ENCODE results near the gene SCFD1. TPM values are rescaled to one million over a fixed set of nuclear protein-coding genes. Genes with fewer than 3 reads are reported as not detected.

The SCFD1 gene
- total and polyA plus RNA-seq, 2 donors (not counting 1 experiment from before 2014, with no cell fraction given): 110 to 129 TPM

DNA sequence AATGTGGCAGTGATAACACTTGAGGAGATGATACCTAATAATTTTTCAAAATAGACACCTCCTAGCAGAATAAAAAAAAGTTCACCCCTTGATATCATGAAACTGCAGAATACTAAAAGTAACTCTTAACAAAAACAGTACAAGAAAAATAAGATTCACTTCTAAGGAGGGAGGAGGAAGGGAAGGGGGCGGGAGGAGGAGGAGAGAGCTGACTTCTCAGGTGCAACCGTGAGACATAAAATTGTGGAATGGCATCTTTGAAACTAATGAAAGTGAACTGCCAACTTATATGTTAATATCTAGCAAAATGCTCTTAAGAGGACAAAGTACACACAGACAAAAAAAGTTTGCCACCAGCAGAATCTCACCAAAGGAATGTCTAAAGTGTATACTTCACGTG, 115.8 kb downstream of the SCFD1 start:
- H3K36me3 ChIP-seq (ENCODE audit: control insufficient read depth, insufficient read depth, low read length): no peaks in the 10 kb centered on the region
- TF ChIP-seq, protein P1, sequence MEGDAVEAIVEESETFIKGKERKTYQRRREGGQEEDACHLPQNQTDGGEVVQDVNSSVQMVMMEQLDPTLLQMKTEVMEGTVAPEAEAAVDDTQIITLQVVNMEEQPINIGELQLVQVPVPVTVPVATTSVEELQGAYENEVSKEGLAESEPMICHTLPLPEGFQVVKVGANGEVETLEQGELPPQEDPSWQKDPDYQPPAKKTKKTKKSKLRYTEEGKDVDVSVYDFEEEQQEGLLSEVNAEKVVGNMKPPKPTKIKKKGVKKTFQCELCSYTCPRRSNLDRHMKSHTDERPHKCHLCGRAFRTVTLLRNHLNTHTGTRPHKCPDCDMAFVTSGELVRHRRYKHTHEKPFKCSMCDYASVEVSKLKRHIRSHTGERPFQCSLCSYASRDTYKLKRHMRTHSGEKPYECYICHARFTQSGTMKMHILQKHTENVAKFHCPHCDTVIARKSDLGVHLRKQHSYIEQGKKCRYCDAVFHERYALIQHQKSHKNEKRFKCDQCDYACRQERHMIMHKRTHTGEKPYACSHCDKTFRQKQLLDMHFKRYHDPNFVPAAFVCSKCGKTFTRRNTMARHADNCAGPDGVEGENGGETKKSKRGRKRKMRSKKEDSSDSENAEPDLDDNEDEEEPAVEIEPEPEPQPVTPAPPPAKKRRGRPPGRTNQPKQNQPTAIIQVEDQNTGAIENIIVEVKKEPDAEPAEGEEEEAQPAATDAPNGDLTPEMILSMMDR (conservative IDR thresholded peaks at IDR 0.05 in 1 of 2, IDR thresholded peaks at IDR 0.05 in 1 of 2; ENCODE audit: low read depth in 1 of 2, low read length in 2 of 2): no peak
- TF ChIP-seq EZH2 (IDR thresholded peaks at IDR 0.05; ENCODE audit: low read length, missing control alignments): no peak

GRCh38 chr14:30738978-30739377, 116.9 kb downstream of the SCFD1 start:
- Histone ChIP-seq H3K4me1 (ENCODE audit: control insufficient read depth, extremely low read depth, insufficient read depth, low read length) (no peaks in the 10 kb centered on the region), H3K79me2 (ENCODE audit: control insufficient read depth, insufficient read depth, low read length) (no peaks in the 10 kb centered on the region), H3K4me2 (ENCODE audit: extremely low read depth, insufficient read depth, low read length) (no peak overlapping the region), H2AFZ (ENCODE audit: low read length) (no peak overlapping the region), H3K36me3 (ENCODE audit: control insufficient read depth, insufficient read depth, low read length) (no peaks in the 10 kb centered on the region), H3K27ac (ENCODE audit: insufficient read depth, low read length) (no peak overlapping the region), H4K20me1 (ENCODE audit: control insufficient read depth, extremely low read depth, insufficient read depth, low read length) (no peaks in the 10 kb centered on the region), H3K9ac (ENCODE audit: insufficient read depth, low read length) (no peak overlapping the region), H3K27me3 (ENCODE audit: control insufficient read depth, insufficient read depth, low read length) (no peaks in the 10 kb centered on the region), H3K4me3 (replicated peaks in 1 of 4; ENCODE audit: control extremely low read depth in 1 of 4, insufficient read depth in 1 of 4, low read depth in 3 of 4, low read length in 4 of 4) (no peak overlapping the region), H3K9me3 (ENCODE audit: control insufficient read depth, insufficient read depth, low read depth, low read length) (no peaks in the 10 kb centered on the region)
- no peak for DNase-seq (ENCODE audit: low read depth in 2 of 2)
- TF ChIP-seq, protein P1 (conservative IDR thresholded peaks at IDR 0.05 in 1 of 2, IDR thresholded peaks at IDR 0.05 in 1 of 2; ENCODE audit: low read depth in 1 of 2, low read length in 2 of 2): no peak
- no peak for TF ChIP-seq EZH2 (IDR thresholded peaks at IDR 0.05; ENCODE audit: low read length, missing control alignments)

More for the DNA sequence above, 115.8 kb downstream of the SCFD1 start:
- no peaks in the 10 kb centered on the region for H3K79me2 ChIP-seq (ENCODE audit: control insufficient read depth, insufficient read depth, low read length)
- no peaks in the 10 kb centered on the region for H3K4me1 ChIP-seq (ENCODE audit: control insufficient read depth, extremely low read depth, insufficient read depth, low read length)
- H3K9ac ChIP-seq (ENCODE audit: insufficient read depth, low read length): no peak overlapping the region
- DNase-seq (ENCODE audit: low read depth in 2 of 2): no peak
- H3K4me2 ChIP-seq (ENCODE audit: extremely low read depth, insufficient read depth, low read length): no peak overlapping the region
- H3K4me3 ChIP-seq (replicated peaks in 1 of 4; ENCODE audit: control extremely low read depth in 1 of 4, insufficient read depth in 1 of 4, low read depth in 3 of 4, low read length in 4 of 4): no peak overlapping the region
- no peaks in the 10 kb centered on the region for H3K9me3 ChIP-seq (ENCODE audit: control insufficient read depth, insufficient read depth, low read depth, low read length)
- no peak overlapping the region for H2AFZ ChIP-seq (ENCODE audit: low read length)
- no peaks in the 10 kb centered on the region for H3K27me3 ChIP-seq (ENCODE audit: control insufficient read depth, insufficient read depth, low read length)
- H4K20me1 ChIP-seq (ENCODE audit: control insufficient read depth, extremely low read depth, insufficient read depth, low read length): no peaks in the 10 kb centered on the region
- H3K27ac ChIP-seq (ENCODE audit: insufficient read depth, low read length): no peak overlapping the region

- TF ChIP-seq, protein P1 (conservative IDR thresholded peaks at IDR 0.05 in 1 of 2, IDR thresholded peaks at IDR 0.05 in 1 of 2; ENCODE audit: low read depth in 1 of 2, low read length in 2 of 2): no peak
- no peaks in the 10 kb centered on the region for H4K20me1 ChIP-seq (ENCODE audit: control insufficient read depth, extremely low read depth, insufficient read depth, low read length)
- no peaks in the 10 kb centered on the region for H3K79me2 ChIP-seq (ENCODE audit: control insufficient read depth, insufficient read depth, low read length)
- DNase-seq (ENCODE audit: low read depth in 2 of 2): no peak
- H3K27me3 ChIP-seq (ENCODE audit: control insufficient read depth, insufficient read depth, low read length): no peaks in the 10 kb centered on the region
- no peak overlapping the region for H3K9ac ChIP-seq (ENCODE audit: insufficient read depth, low read length)
- H2AFZ ChIP-seq (ENCODE audit: low read length): no peak overlapping the region
- H3K36me3 ChIP-seq (ENCODE audit: control insufficient read depth, insufficient read depth, low read length): no peaks in the 10 kb centered on the region
- H3K4me1 ChIP-seq (ENCODE audit: control insufficient read depth, extremely low read depth, insufficient read depth, low read length): no peaks in the 10 kb centered on the region
- no peak overlapping the region for H3K4me2 ChIP-seq (ENCODE audit: extremely low read depth, insufficient read depth, low read length)
- no peaks in the 10 kb centered on the region for H3K9me3 ChIP-seq (ENCODE audit: control insufficient read depth, insufficient read depth, low read depth, low read length)
- no peak overlapping the region for H3K27ac ChIP-seq (ENCODE audit: insufficient read depth, low read length)
- H3K4me3 ChIP-seq (replicated peaks in 1 of 4; ENCODE audit: control extremely low read depth in 1 of 4, insufficient read depth in 1 of 4, low read depth in 3 of 4, low read length in 4 of 4): no peak overlapping the region
Measured at GRCh38 chr14:30748343-30748742, 126.2 kb downstream of the SCFD1 start.

Data from fibroblast of lung (primary cell).